ENCODE results near the gene RASAL2.
A peak's percentile ranks its signal among the peaks of the same experiment; 100 is the strongest.
"Not testable (repeated sequence)": the region's sequence is repeated elsewhere in the genome, so short reads cannot be mapped to it uniquely, and the experiment has no call there.

Gene RASAL2

DNA sequence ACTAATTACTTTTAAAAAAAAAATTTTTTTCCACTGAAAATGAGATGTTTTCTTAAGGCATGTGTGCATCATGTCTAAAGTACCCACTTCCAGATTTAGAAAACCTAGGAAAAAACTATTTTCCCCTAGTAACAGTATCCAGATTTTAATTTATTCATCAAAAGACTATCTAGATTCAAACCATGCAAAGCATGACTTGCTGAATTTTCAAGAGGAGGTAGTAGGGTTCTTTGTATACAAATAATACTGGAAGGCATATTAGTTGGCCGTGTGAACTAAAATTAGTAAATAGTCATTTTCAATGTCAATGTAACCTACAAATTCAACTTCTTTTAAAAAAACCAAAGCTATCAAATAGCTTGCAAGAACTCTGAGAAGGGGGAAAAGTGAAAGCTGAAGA, 213.4 kb downstream of the RASAL2 start:
- no peak overlapping the region for H3K9ac ChIP-seq (ENCODE audit: low read length)
- no peaks in the 10 kb centered on the region for H3K27me3 ChIP-seq (ENCODE audit: control insufficient read depth, insufficient read depth, low read length)
- H3K4me3 ChIP-seq (ENCODE audit: low read length): no peak overlapping the region
- H3K27ac ChIP-seq (ENCODE audit: low read length): no peak overlapping the region
- H3K36me3 ChIP-seq (ENCODE audit: control insufficient read depth, low read depth, low read length): no peaks in the 10 kb centered on the region
- H3K9me3 ChIP-seq (ENCODE audit: control insufficient read depth, low read depth, low read length): no peaks in the 10 kb centered on the region
- no peaks in the 10 kb centered on the region for H3K4me1 ChIP-seq (ENCODE audit: control insufficient read depth, low read depth, low read length)

DNA sequence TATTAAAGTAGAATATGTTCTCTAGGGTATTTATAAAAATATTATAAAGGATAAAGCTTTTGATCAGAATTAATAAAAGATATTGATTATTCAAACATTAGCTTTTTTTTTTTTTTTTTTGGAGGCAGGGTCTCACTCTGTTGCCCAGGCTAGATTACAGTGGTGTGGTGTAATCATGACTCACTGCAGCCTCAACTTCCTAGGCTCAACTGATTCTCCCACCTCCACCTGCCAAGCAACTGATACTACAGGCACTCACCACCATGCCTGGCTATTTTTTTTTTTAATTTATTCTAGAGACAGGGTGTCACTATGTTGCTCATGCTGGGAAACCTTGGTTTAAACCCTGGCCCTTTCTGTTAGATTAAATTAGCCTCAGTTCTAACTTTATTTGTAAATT, 214.5 kb downstream of the RASAL2 start:
- Histone ChIP-seq H3K9me3 (ENCODE audit: control insufficient read depth, low read depth, low read length) (no peaks in the 10 kb centered on the region), H3K36me3 (ENCODE audit: control insufficient read depth, low read depth, low read length) (no peaks in the 10 kb centered on the region), H3K27ac (ENCODE audit: low read length) (no peak overlapping the region), H3K4me3 (ENCODE audit: low read length) (no peak overlapping the region), H3K9ac (ENCODE audit: low read length) (no peak overlapping the region), H3K4me1 (ENCODE audit: control insufficient read depth, low read depth, low read length) (no peaks in the 10 kb centered on the region), H3K27me3 (ENCODE audit: control insufficient read depth, insufficient read depth, low read length) (no peaks in the 10 kb centered on the region)

DNA sequence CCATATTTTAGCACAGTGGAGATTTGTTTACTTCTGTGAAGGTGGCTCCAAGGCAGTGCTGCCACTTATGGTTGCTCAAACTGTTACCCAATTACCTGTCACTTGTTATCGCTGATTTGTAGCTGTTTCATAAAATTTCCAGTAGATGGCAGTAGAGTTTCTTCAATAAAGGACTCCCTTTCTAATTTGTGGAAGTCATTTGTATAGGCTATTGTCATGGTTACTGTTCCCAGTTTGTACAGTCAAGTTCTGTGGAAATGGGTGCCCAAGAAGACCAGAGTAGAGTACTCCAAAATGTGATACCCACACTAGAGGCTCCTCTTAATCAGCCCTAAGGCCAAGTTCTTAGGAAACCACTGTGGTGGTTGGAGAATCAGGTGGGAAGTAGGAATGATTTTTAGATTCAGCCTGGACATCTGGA, 216.8 kb downstream of the RASAL2 start:
- Histone ChIP-seq H3K27me3 (ENCODE audit: control insufficient read depth, insufficient read depth, low read length) (no peaks in the 10 kb centered on the region), H3K27ac (ENCODE audit: low read length) (peak overlapping the region; percentile 21), H3K9me3 (ENCODE audit: control insufficient read depth, low read depth, low read length) (no peaks in the 10 kb centered on the region), H3K4me3 (ENCODE audit: low read length) (no peak overlapping the region), H3K9ac (ENCODE audit: low read length) (peak overlapping the region; percentile 3), H3K4me1 (ENCODE audit: control insufficient read depth, low read depth, low read length) (no peaks in the 10 kb centered on the region), H3K36me3 (ENCODE audit: control insufficient read depth, low read depth, low read length) (no peaks in the 10 kb centered on the region)

DNA sequence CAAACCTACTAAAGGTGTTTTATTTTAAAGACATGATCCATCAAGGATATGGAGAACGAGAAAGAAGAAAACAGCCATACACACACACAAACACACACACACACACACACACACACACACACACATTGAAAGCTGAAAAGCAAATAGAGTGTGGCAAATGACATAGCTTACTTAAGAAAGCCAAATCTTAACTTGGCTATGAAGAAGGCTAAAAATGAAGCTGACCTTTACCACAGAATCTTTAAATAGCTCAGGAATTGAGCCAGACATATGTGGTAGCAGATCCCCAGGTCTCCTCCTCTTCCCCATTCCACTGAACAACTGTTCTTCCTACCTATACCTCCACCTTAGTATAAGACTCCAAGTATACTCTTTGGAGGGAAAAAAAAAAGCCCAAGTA, 217.3 kb downstream of the RASAL2 start:
- Histone ChIP-seq H3K27me3 (ENCODE audit: control insufficient read depth, insufficient read depth, low read length) (no peaks in the 10 kb centered on the region), H3K9ac (ENCODE audit: low read length) (peak overlapping the region; percentile 3), H3K4me1 (ENCODE audit: control insufficient read depth, low read depth, low read length) (no peaks in the 10 kb centered on the region), H3K4me3 (ENCODE audit: low read length) (no peak overlapping the region), H3K36me3 (ENCODE audit: control insufficient read depth, low read depth, low read length) (no peaks in the 10 kb centered on the region), H3K27ac (ENCODE audit: low read length) (peak overlapping the region; percentile 21), H3K9me3 (ENCODE audit: control insufficient read depth, low read depth, low read length) (no peaks in the 10 kb centered on the region)

DNA sequence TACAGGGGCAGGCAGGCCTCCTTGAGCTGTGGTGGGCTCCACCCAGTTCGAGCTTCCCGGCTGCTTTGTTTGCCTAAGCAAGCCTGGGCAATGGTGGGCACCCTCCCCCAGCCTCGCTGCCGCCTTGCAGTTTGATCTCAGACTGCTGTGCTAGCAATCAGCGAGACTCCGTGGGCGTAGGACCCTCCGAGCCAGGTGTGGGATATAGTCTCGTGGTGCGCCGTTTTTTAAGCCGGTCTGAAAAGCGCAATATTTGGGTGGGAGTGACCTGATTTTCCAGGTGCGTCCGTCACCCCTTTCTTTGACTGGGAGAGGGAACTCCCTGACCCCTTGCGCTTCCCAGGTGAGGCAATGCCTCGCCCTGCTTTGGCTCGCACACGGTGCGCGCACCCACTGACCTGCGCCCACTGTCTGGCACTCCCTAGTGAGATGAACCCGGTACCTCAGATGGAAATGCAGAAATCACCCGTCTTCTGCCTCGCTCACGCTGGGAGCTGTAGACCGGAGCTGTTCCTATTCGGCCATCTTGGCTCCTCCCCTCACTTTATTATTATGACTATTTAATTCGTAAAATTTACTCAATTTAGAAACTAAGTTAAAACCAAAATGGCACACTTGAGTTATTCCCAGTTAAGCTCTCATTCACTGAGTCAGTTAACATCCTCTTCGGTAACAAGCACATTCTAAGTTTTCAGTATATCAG, 226.5 kb downstream of the RASAL2 start:
- H3K27ac ChIP-seq (ENCODE audit: low read length); H3K36me3 ChIP-seq (ENCODE audit: control insufficient read depth, low read depth, low read length); H3K4me1 ChIP-seq (ENCODE audit: control insufficient read depth, low read depth, low read length); H3K27me3 ChIP-seq (ENCODE audit: control insufficient read depth, insufficient read depth, low read length); H3K9me3 ChIP-seq (ENCODE audit: control insufficient read depth, low read depth, low read length): not testable (repeated sequence)
- Histone ChIP-seq H3K4me3 (ENCODE audit: low read length) (peak overlapping the region; percentile 53), H3K9ac (ENCODE audit: low read length) (peak overlapping the region; percentile 61)

DNA sequence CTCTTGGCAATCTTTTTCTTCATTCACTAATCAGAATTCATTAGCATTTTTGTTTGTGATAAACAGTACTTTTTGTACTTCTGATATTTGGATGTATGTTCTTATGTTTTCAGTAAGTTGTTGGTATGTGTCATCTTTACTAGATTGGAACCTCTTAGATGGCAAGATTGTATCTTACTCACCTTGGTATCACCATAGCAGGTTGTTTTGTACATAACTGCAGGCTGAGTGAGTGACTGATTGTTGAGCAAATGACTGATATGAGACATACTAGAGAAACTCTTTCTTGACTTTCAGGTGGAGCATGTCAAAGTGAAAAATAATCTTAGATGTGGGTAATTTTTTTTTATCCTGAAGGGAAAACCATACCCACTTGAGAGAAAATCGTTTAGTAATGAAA, 229.2 kb downstream of the RASAL2 start:
- H3K27me3 ChIP-seq (ENCODE audit: control insufficient read depth, insufficient read depth, low read length): no peaks in the 10 kb centered on the region
- H3K27ac ChIP-seq (ENCODE audit: low read length): no peak overlapping the region

DNA sequence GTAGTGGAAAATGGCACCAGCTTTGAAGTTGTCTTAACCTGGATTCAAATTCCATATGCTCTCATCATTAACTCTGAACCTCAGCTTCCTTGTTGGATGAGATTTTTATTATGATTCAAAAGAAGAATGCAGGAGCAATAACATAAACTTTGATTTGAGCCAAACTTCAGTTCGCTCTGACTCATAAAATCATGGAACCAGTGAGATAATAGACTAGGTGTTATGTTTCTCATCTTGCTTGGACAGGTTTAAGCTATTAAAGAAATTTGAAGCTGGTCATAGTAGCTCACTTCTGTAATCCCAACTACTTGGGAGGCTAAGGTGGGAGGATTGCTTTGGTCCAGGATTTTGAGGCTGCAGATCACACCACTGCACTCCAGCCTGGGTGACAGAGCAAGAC, 230.1 kb downstream of the RASAL2 start:
- H3K4me3 ChIP-seq (ENCODE audit: low read length): no peak overlapping the region
- H3K9me3 ChIP-seq (ENCODE audit: control insufficient read depth, low read depth, low read length): no peaks in the 10 kb centered on the region
- no peaks in the 10 kb centered on the region for H3K36me3 ChIP-seq (ENCODE audit: control insufficient read depth, low read depth, low read length)
- H3K27me3 ChIP-seq (ENCODE audit: control insufficient read depth, insufficient read depth, low read length): no peaks in the 10 kb centered on the region
- no peak overlapping the region for H3K9ac ChIP-seq (ENCODE audit: low read length)
- H3K27ac ChIP-seq (ENCODE audit: low read length): no peak overlapping the region
- H3K4me1 ChIP-seq (ENCODE audit: control insufficient read depth, low read depth, low read length): no peaks in the 10 kb centered on the region

More for the DNA sequence above, 229.2 kb downstream of the RASAL2 start:
- Histone ChIP-seq H3K4me3 (ENCODE audit: low read length) (no peak overlapping the region), H3K9ac (ENCODE audit: low read length) (no peak overlapping the region), H3K9me3 (ENCODE audit: control insufficient read depth, low read depth, low read length) (no peaks in the 10 kb centered on the region), H3K36me3 (ENCODE audit: control insufficient read depth, low read depth, low read length) (no peaks in the 10 kb centered on the region), H3K4me1 (ENCODE audit: control insufficient read depth, low read depth, low read length) (no peaks in the 10 kb centered on the region)

DNA sequence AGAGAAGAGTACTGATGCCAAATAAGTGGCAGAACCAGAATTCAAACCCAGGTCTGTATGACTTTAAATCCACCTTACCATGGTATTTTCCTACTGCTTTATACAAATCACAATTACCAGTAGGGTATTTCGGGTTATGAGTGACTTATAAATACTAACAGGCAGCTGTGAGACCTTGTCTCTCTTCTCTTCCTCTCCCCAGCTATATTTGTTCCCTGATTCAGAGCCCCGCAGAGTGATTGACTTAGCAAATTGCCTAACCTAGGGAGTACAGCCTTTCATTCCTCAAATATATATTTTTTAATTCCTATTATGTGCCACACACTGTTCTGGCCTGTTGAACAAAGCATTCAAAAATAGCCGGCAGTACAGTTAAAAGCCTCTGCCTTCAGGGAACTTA, 234.8 kb downstream of the RASAL2 start:
- no peaks in the 10 kb centered on the region for H3K27me3 ChIP-seq (ENCODE audit: control insufficient read depth, insufficient read depth, low read length)
- no peak overlapping the region for H3K9ac ChIP-seq (ENCODE audit: low read length)
- H3K9me3 ChIP-seq (ENCODE audit: control insufficient read depth, low read depth, low read length): no peaks in the 10 kb centered on the region
- no peak overlapping the region for H3K4me3 ChIP-seq (ENCODE audit: low read length)
- H3K4me1 ChIP-seq (ENCODE audit: control insufficient read depth, low read depth, low read length): no peaks in the 10 kb centered on the region
- H3K36me3 ChIP-seq (ENCODE audit: control insufficient read depth, low read depth, low read length): no peaks in the 10 kb centered on the region
- no peak overlapping the region for H3K27ac ChIP-seq (ENCODE audit: low read length)

DNA sequence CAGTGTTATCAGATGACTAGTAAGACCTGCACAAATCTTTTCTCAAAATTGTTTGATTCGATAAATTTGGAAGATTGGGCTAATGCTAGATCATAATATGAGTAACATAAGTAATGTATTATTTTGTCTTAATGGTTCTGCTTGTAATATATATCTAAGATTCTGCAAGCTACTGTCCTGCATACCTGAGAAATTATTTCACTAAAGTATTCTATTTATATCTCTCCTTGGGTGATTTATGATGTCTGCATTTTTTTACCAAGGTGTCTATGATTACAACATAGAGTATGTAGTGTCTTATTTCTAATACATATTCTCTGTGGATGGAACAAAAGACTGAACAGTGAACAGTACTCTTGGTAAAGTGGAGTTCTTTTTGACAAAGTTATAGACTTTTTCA, 236.2 kb downstream of the RASAL2 start:
- no peak overlapping the region for H3K4me3 ChIP-seq (ENCODE audit: low read length)
- no peaks in the 10 kb centered on the region for H3K9me3 ChIP-seq (ENCODE audit: control insufficient read depth, low read depth, low read length)
- no peak overlapping the region for H3K9ac ChIP-seq (ENCODE audit: low read length)
- no peaks in the 10 kb centered on the region for H3K4me1 ChIP-seq (ENCODE audit: control insufficient read depth, low read depth, low read length)
- no peaks in the 10 kb centered on the region for H3K27me3 ChIP-seq (ENCODE audit: control insufficient read depth, insufficient read depth, low read length)
- H3K27ac ChIP-seq (ENCODE audit: low read length): no peak overlapping the region
- H3K36me3 ChIP-seq (ENCODE audit: control insufficient read depth, low read depth, low read length): no peaks in the 10 kb centered on the region

DNA sequence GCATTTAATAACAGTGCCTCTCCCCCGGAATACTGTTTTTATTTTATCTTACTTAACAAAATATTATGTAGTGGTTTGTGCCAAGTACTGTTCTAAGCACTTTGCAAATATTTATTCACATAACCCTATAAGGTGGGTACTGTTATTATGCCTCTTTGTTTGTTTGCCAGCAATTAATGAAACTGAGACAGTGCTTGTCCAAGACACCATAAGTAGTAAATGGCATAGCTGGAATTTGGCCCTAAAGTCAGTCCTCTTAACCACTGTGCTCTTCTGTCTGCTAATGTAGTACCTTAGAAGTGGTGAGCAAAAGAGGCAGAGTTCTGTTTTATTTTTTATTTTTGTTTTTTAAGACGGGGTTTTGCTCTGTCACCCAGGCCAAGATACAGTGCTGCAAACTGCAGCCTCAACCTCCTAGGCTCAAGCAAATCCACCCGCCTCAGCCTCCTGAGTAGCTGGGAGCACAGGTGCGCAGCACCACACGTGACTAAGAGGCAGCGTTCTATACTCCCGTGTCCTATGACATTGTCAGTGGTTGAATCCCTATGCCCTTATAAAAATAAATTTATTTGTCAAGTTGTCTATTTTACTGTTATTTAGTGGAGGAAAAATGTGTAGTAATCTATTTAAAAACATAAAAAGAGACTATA, 237.1 kb downstream of the RASAL2 start:
- no peaks in the 10 kb centered on the region for H3K9me3 ChIP-seq (ENCODE audit: control insufficient read depth, low read depth, low read length)
- H3K9ac ChIP-seq (ENCODE audit: low read length): no peak overlapping the region
- no peaks in the 10 kb centered on the region for H3K27me3 ChIP-seq (ENCODE audit: control insufficient read depth, insufficient read depth, low read length)
- no peak overlapping the region for H3K27ac ChIP-seq (ENCODE audit: low read length)
- H3K36me3 ChIP-seq (ENCODE audit: control insufficient read depth, low read depth, low read length): no peaks in the 10 kb centered on the region
- no peak overlapping the region for H3K4me3 ChIP-seq (ENCODE audit: low read length)
- no peaks in the 10 kb centered on the region for H3K4me1 ChIP-seq (ENCODE audit: control insufficient read depth, low read depth, low read length)

DNA sequence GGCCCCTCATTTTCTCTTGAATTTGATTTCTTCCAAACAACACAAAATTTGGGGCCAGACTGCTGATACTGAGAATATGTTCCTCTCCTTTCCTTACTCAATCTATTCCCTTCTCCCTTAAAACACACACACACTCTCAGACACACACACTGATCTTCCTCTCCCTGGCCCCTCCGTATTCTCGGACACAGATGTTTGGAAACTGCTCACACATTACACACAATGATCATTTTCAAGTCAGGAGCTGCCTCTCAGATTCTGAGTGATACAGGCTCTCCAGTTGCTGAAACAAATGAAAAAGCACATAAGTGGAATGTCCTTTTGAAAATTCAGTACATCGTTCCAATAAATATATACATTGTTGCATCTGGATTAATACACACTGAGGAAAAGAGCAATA, 241.5 kb downstream of the RASAL2 start:
- no peak overlapping the region for H3K4me3 ChIP-seq (ENCODE audit: low read length)
- H3K36me3 ChIP-seq (ENCODE audit: control insufficient read depth, low read depth, low read length): no peaks in the 10 kb centered on the region
- no peaks in the 10 kb centered on the region for H3K9me3 ChIP-seq (ENCODE audit: control insufficient read depth, low read depth, low read length)
- H3K27ac ChIP-seq (ENCODE audit: low read length): no peak overlapping the region
- H3K9ac ChIP-seq (ENCODE audit: low read length): no peak overlapping the region
- H3K4me1 ChIP-seq (ENCODE audit: control insufficient read depth, low read depth, low read length): peaks cover 5% of the 10 kb centered on the region
- H3K27me3 ChIP-seq (ENCODE audit: control insufficient read depth, insufficient read depth, low read length): no peaks in the 10 kb centered on the region

DNA sequence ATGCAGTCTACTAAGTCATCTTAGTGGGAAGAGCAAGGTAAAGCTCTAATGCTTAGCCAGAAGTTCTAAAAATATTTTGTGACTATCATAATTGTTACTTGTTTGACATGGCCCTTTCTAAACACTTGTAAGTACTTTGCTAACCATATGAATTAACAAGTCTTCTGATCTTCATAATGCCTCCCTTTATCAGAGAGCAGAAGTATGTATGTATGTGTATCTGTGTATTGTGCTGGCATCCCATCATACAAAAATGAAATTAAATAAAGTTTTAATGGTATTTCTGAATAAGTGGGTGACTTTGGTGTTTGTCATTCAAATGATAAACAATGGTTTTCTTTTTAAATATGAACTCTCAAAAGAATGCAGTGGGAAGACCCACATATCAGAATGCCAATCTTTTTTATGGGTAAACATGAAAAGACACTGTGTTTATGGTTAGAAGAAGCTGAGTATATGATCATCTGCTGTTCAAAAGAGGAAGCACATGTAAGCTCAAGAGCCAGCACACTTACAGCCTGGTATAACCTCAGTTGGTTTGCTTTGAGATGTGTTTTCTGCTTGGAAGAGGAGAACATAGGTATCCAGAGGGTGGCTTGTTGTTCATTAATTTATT, 243.3 kb downstream of the RASAL2 start:
- H3K4me1 ChIP-seq (ENCODE audit: control insufficient read depth, low read depth, low read length): peaks cover 20% of the 10 kb centered on the region
- no peaks in the 10 kb centered on the region for H3K36me3 ChIP-seq (ENCODE audit: control insufficient read depth, low read depth, low read length)
- no peaks in the 10 kb centered on the region for H3K27me3 ChIP-seq (ENCODE audit: control insufficient read depth, insufficient read depth, low read length)
- no peak overlapping the region for H3K27ac ChIP-seq (ENCODE audit: low read length)
- H3K9me3 ChIP-seq (ENCODE audit: control insufficient read depth, low read depth, low read length): no peaks in the 10 kb centered on the region
- H3K4me3 ChIP-seq (ENCODE audit: low read length): no peak overlapping the region
- H3K9ac ChIP-seq (ENCODE audit: low read length): no peak overlapping the region
